ENCODE results near the gene LRRC7. TPM values are rescaled to one million over a fixed set of nuclear protein-coding genes. Genes with fewer than 3 reads are reported as not detected.

Gene LRRC7
- total RNA-seq, 4 donors from 2014 or later = 0.12 to 0.32 TPM; not detected in 2

DNA sequence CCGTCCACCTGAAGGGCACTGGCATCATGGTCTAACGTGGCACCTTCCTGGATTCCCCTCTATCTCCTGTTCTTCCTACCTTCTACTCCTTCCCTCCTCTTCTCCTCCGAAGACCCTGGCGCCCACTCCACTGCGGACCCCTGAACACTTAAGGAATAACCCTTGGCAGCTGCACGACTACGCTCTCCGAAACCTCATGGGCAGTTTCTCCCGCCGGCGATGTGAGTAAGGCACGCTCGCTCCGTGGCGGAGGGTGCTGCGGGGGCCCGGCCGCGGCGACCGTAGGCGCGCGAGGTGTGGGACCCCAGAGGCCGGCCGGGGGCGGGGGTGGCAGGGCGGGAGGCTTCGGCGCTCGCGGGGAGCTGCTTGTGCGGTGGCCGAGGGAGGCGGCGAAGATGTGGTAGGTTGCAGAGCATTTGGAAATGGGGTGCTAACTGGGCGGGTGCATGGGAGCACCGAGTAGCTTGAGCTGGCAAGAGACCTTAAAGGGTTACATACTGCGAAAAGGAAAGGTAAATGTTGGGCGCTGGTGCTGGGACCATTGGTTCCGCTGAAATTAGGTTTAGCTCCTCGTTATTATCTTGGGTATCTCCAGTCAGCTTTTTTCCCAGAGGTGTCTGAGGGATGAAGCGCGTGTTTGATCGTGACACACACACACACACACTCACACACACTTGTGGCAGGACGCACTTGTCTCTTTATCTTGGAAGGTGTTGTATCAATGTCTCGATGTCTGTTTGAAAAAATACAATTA lies 876 bp downstream of the LRRC7 start:
- ATAC-seq (ENCODE audit: low FRiP score) = peak; percentile 22
- DNase-seq (ENCODE audit: low spot score) = no peak
- TF ChIP-seq, protein P1, sequence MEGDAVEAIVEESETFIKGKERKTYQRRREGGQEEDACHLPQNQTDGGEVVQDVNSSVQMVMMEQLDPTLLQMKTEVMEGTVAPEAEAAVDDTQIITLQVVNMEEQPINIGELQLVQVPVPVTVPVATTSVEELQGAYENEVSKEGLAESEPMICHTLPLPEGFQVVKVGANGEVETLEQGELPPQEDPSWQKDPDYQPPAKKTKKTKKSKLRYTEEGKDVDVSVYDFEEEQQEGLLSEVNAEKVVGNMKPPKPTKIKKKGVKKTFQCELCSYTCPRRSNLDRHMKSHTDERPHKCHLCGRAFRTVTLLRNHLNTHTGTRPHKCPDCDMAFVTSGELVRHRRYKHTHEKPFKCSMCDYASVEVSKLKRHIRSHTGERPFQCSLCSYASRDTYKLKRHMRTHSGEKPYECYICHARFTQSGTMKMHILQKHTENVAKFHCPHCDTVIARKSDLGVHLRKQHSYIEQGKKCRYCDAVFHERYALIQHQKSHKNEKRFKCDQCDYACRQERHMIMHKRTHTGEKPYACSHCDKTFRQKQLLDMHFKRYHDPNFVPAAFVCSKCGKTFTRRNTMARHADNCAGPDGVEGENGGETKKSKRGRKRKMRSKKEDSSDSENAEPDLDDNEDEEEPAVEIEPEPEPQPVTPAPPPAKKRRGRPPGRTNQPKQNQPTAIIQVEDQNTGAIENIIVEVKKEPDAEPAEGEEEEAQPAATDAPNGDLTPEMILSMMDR (IDR thresholded peaks at IDR 0.05) = no peak

DNA sequence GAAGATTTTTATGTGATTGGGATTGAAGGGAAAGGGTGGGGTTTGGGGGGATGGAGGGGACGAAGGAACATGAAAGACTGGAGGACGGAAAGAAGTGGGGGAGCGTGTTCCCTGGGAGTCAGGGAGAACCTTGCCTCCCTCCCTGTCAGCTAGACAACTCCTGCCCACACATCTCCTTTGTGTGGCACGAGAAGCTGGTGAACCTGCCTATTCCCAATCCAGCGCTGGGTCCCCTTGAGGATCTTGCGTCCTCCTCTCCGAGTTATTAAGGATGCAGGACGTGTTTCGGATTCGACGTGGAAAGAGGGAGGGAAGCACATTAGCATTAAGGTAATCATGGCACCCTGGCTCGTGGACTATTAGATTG lies 1.4 kb downstream of the LRRC7 start:
- TF ChIP-seq, protein P1 (IDR thresholded peaks at IDR 0.05) = no peak
- no peak for DNase-seq (ENCODE audit: low spot score)
- ATAC-seq (ENCODE audit: low FRiP score) = no peak

DNA sequence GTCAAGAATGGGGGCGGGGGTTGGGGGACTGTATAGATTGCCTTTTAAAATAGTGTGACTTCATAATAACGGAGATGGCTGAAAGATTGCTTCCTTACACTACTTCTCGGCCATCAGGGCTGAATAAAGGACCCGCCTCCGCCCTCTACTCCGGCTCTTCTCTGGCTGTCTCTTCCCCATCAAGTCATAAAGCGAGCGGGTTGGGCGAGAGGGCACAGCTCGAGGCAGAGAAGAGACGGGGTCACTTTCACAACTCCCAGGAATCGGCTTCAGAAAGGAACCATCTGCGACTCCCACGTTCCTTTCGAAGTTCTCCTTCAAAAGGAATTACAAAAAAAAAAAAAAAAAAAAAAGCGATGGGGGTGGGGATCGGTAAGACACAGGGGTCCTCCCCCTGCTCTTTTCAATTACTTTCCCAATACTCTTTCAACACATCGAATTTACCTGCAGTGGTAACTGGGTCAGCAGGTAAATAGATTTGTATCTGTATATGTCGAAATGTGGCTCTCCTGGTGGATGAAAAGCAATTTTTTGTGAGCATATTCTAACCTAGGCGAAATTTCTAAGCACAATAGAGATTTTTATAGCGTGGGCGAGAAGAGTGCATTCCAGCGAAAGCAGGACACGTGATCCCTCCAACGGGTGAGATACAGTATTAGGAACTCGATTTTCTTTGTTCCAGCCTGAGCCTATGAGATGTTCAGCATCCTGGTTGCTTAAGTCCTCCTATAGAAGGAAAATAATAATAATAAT lies 2.0 kb downstream of the LRRC7 start:
- TF ChIP-seq, protein P1 (IDR thresholded peaks at IDR 0.05) = no peak
- DNase-seq (ENCODE audit: low spot score) (no peak), ATAC-seq (ENCODE audit: low FRiP score) (no peak)

DNA sequence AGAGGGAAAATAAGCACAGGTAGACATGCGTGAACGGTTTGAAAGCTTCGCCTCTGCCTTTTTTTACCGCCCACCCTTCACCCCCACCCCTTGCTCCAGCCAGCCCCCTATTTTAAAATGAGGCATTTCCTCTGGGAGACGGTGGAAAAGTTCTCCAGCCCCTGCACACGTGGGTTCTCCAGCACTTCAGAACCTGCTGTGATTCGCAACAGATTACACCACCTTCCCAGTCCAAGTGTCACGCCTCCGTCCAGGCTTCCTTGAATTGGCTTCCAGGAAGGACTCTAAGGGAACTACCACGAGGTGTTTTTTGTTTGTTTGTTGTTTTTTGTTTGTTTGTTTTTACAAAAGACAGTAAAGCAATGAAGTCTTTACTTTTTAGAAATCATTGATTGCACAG lies 2.6 kb downstream of the LRRC7 start:
- no peak for ATAC-seq (ENCODE audit: low FRiP score)
- no peak for DNase-seq (ENCODE audit: low spot score)
- TF ChIP-seq, protein P1 (IDR thresholded peaks at IDR 0.05) = no peak

DNA sequence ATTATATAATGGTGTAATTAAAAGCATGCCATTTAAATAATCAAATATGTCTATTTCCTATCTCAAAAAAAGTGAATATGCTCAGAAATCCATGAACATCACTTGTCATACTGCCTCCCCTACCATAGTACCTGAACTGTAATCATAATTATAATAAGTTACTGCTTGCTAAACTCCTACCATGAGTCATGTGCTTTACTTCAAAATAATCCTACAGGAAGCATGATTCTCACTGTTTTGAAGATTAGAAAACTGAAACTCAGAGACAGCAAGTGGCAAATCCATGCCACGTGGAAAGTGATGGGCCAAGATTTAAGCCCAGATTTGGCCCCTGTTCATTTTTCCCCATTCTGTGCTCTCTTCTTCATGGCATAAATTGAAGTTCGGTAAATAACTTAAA lies 5.2 kb downstream of the LRRC7 start:
- TF ChIP-seq, protein P1 (IDR thresholded peaks at IDR 0.05) = no peak
- no peak for DNase-seq (ENCODE audit: low spot score)
- ATAC-seq (ENCODE audit: low FRiP score) = no peak

DNA sequence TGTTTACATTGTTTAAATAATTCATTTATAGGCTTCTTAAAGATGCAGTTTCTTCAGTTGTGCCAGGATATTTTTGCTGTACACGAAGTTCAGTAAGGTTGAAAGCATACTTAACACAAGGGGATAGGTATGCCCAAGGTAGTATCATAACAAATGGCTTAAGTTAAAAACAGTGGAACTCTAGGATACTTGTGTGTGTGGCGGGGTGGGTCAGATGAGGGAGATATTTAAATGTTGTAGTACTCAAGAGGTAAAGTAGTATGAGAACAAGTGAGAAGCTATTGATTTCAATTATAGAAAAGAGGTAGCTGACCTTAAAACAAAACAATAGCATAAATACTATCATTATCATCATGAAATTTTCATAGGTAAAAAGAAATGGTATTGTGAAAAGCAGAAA lies 6.2 kb downstream of the LRRC7 start:
- no peak for ATAC-seq (ENCODE audit: low FRiP score)

More for the DNA sequence above, 6.2 kb downstream of the LRRC7 start:
- no peak for DNase-seq (ENCODE audit: low spot score)
- TF ChIP-seq, protein P1 (IDR thresholded peaks at IDR 0.05) = no peak

Measured in omental fat pad (tissue), 4 donors.